Ramos (cell line): ENCODE data around the gene SYF2.
"Not testable (repeated sequence)": the region's sequence is repeated elsewhere in the genome, so short reads cannot be mapped to it uniquely, and the experiment has no call there.

ENCODE experiments used
- in situ Hi-C: fragments of 300-500 bp; cut with MboI; formaldehyde crosslinking; loops from one replicate; pipeline ENCODE4 v1.14.3; 2022; ENCODE audit warnings: low sequenced_read_pairs; ENCODE audit not compliant: unreplicated experiment

Gene SYF2

GRCh38 chr1:25232027-25232865 lies at the start of gene SYF2:
TSS of gene SYF2 (minus strand) at chr1:25232502. CDS start at chr1:25232467, 35 bp downstream.
- in situ Hi-C loops = no loop called here

GRCh38 chr1:25279693-25280111 lies 47.4 kb upstream of the SYF2 start:
- in situ Hi-C loops = loop anchor here (10.0 kb wide), 1 partner anchor 515 kb away; no protein-coding TSS in a partner anchor

- in situ Hi-C loops = not testable (repeated sequence)
These were observed 46.5 kb upstream of the SYF2 start for GRCh38 chr1:25278790-25279189.

- in situ Hi-C loops = not testable (repeated sequence)
These were observed 46.1 kb upstream of the SYF2 start for GRCh38 chr1:25278358-25278757.

GRCh38 chr1:25277295-25277694 lies 45.0 kb upstream of the SYF2 start:
- in situ Hi-C loops = not testable (repeated sequence)

GRCh38 chr1:25275648-25276047 lies 43.3 kb upstream of the SYF2 start:
- in situ Hi-C loops = not testable (repeated sequence)

- in situ Hi-C loops = not testable (repeated sequence)
These were observed 39.9 kb upstream of the SYF2 start, which contains the start of gene RHD for GRCh38 chr1:25272238-25272637. TSS of gene RHD (plus strand) at chr1:25272509. CDS start at chr1:25272548, 39 bp downstream.

GRCh38 chr1:25268143-25268760 lies 36.0 kb upstream of the SYF2 start:
- in situ Hi-C loops = not testable (repeated sequence)

- in situ Hi-C loops = not testable (repeated sequence)
These were observed 35.2 kb upstream of the SYF2 start for GRCh38 chr1:25267288-25268142.

- in situ Hi-C loops = not testable (repeated sequence)
These were observed 34.4 kb upstream of the SYF2 start for GRCh38 chr1:25266554-25267287.

GRCh38 chr1:25260336-25260735 lies 28.0 kb upstream of the SYF2 start:
- in situ Hi-C loops = not testable (repeated sequence)

- in situ Hi-C loops = not testable (repeated sequence)
These were observed 27.5 kb upstream of the SYF2 start for GRCh38 chr1:25259813-25260212.

- in situ Hi-C loops = no loop called here
These were observed 24.9 kb upstream of the SYF2 start for GRCh38 chr1:25257196-25257595.

GRCh38 chr1:25256578-25256965 lies 24.3 kb upstream of the SYF2 start:
- in situ Hi-C loops = no loop called here

- in situ Hi-C loops = no loop called here
These were observed 23.6 kb upstream of the SYF2 start for GRCh38 chr1:25255706-25256577.

GRCh38 chr1:25253911-25254310 lies 21.6 kb upstream of the SYF2 start:
- in situ Hi-C loops = no loop called here

GRCh38 chr1:25247829-25248754 lies 15.8 kb upstream of the SYF2 start:
- in situ Hi-C loops = no loop called here
